ENCODE measurements around the gene FES.
"Not testable (repeated sequence)": the region's sequence is repeated elsewhere in the genome, so short reads cannot be mapped to it uniquely, and the experiment has no call there.

The FES gene

GRCh38 chr15:90907838-90908507, 23.7 kb downstream of the FES start:
- in situ Hi-C loops (cut with MboI; ENCODE audit: low pct_unique_long_range_greater_than_20kb, low sequenced_read_pairs, unreplicated experiment): no loop called here
- no peak for DNase-seq (ENCODE audit: low spot score)
- no peak for TF ChIP-seq CTCF (IDR thresholded peaks at IDR 0.05; ENCODE audit: extremely low read depth, insufficient read depth, missing control alignments)

DNA sequence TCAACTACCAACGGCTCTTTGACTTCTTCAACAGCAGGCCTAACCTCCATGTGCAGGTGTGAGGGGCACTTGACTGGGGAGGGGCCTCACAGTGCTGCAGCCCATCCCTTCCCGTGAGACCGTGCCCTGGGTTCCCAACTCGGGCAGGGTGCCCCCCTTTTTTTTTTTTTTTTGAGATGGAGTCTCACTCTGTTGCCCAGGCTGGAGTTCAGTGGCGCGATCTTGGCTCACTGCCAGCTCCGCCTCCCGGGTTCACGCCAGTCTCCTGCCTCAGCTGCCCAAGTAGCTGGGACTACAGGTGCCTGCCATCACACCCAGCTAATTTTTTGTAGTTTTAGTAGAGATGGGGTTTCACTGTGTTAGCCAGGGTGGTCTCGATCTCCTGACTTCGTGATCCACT, 25.1 kb downstream of the FES start:
- DNase-seq (ENCODE audit: low spot score); in situ Hi-C loops (cut with MboI; ENCODE audit: low pct_unique_long_range_greater_than_20kb, low sequenced_read_pairs, unreplicated experiment): not testable (repeated sequence)

GRCh38 chr15:90909976-90910375, 25.7 kb downstream of the FES start:
- in situ Hi-C loops (cut with MboI; ENCODE audit: low pct_unique_long_range_greater_than_20kb, low sequenced_read_pairs, unreplicated experiment): no loop called here
- DNase-seq (ENCODE audit: low spot score): no peak
- TF ChIP-seq CTCF (IDR thresholded peaks at IDR 0.05; ENCODE audit: extremely low read depth, insufficient read depth, missing control alignments): no peak

- DNase-seq (ENCODE audit: low spot score): no peak
- in situ Hi-C loops (cut with MboI; ENCODE audit: low pct_unique_long_range_greater_than_20kb, low sequenced_read_pairs, unreplicated experiment): no loop called here
- TF ChIP-seq CTCF (IDR thresholded peaks at IDR 0.05; ENCODE audit: extremely low read depth, insufficient read depth, missing control alignments): no peak
These were observed 26.4 kb downstream of the FES start for GRCh38 chr15:90910441-90911301.

DNA sequence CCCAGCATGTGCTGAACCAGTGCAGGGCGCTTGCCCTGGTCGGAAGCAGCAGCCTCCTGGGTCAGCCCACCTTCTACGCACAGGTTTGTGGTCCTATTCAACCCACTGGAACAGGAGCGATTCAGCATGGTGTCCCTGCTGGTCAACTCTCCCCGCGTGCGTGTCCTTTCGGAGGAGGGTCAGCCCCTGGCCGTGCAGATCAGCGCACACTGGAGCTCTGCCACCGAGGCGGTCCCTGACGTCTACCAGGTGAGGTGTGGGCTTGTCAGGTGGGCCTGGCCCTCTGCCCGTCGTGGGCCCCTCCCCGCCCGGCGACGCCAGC, 27.0 kb downstream of the FES start:
- in situ Hi-C loops (cut with MboI; ENCODE audit: low pct_unique_long_range_greater_than_20kb, low sequenced_read_pairs, unreplicated experiment): no loop called here
- no peak for DNase-seq (ENCODE audit: low spot score)
- TF ChIP-seq CTCF (IDR thresholded peaks at IDR 0.05; ENCODE audit: extremely low read depth, insufficient read depth, missing control alignments): no peak

GRCh38 chr15:90911906-90912769, 27.8 kb downstream of the FES start:
- in situ Hi-C loops (cut with MboI; ENCODE audit: low pct_unique_long_range_greater_than_20kb, low sequenced_read_pairs, unreplicated experiment): no loop called here
- no peak for DNase-seq (ENCODE audit: low spot score)
- no peak for TF ChIP-seq CTCF (IDR thresholded peaks at IDR 0.05; ENCODE audit: extremely low read depth, insufficient read depth, missing control alignments)

GRCh38 chr15:90912770-90913075, 28.4 kb downstream of the FES start:
- DNase-seq (ENCODE audit: low spot score): no peak
- in situ Hi-C loops (cut with MboI; ENCODE audit: low pct_unique_long_range_greater_than_20kb, low sequenced_read_pairs, unreplicated experiment): no loop called here
- no peak for TF ChIP-seq CTCF (IDR thresholded peaks at IDR 0.05; ENCODE audit: extremely low read depth, insufficient read depth, missing control alignments)

Data from GM13977 (cell line).